Muscle layer of colon (tissue), 2 donors: ENCODE data around the gene PHF14.

Experiments
- H3K27ac ChIP-seq: one replicate; pipeline ENCODE4 v1.7.0; 2013; ENCODE audit warnings: low read depth, mild to moderate bottlenecking, low read length, moderate library complexity
- H3K27me3 ChIP-seq, 2 donors: one replicate each; pipeline ENCODE4 v1.7.0; 2013; ENCODE audit warnings: low read length in 2 of 2, mild to moderate bottlenecking in 2 of 2; ENCODE audit not compliant: insufficient read depth in 2 of 2, control insufficient read depth in 1 of 2
- H3K36me3 ChIP-seq: one replicate; pipeline ENCODE4 v1.7.0; 2013; ENCODE audit warnings: mild to moderate bottlenecking, low read length; ENCODE audit not compliant: insufficient read depth
- H3K4me1 ChIP-seq: one replicate; pipeline ENCODE4 v1.7.0; 2013; ENCODE audit warnings: mild to moderate bottlenecking, low read length; ENCODE audit not compliant: insufficient read depth
- H3K4me3 ChIP-seq, 2 donors: one replicate each; pipeline ENCODE4 v1.7.0; 2013; ENCODE audit warnings: low read length in 2 of 2, low read depth in 1 of 2, mild to moderate bottlenecking in 1 of 2, moderate library complexity in 1 of 2
- H3K9ac ChIP-seq: one replicate; pipeline ENCODE4 v1.7.0; 2013; ENCODE audit warnings: low read length
- H3K9me3 ChIP-seq: one replicate; pipeline ENCODE4 v1.7.0; 2013; ENCODE audit warnings: mild to moderate bottlenecking, low read length
- donor health status: abdominal sarcoma.
- donor health status: Adenocarcinoma of cecum.

Gene PHF14

DNA sequence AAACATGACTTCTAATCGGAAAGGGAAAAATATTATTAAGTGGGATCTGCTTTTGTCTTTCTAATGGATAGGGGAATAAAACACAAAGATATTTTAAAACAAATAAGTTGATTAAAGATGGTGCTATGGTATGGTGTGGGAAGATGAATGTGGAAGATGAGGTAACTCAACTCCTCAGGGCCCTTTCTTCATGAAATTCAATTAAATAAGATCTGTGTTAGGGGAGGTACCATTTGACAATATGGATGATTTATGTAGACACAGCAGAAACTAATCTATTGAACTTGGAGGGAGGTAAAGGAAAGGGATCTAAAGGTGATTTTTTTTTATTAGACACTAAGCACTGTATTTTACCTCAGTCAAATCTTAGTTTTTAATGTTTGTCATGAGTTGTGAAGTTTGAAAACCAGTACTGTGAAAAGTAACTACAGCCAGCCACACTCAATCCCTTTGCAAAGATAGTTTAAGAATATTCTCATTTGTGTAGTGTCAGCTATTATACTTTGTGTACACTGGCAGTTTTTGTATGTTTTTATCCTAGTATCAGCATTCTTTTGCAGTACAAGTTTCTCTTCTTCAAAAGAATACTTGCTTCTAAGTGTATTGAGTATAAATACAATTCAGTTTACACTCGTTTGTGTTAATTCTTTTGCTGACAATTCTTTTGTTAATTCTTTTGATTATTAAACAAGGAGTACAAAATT is 151.3 kb downstream of the PHF14 start:
- H3K4me1 ChIP-seq, result no peaks in the 10 kb centered on the region
- no peak overlapping the region for H3K4me3 ChIP-seq
- H3K9me3 ChIP-seq, result no peaks in the 10 kb centered on the region
- peaks cover 5% of the 10 kb centered on the region for H3K36me3 ChIP-seq
- no peak overlapping the region for H3K9ac ChIP-seq
- H3K27me3 ChIP-seq, result no peaks in the 10 kb centered on the region
- H3K27ac ChIP-seq, result no peak overlapping the region

DNA sequence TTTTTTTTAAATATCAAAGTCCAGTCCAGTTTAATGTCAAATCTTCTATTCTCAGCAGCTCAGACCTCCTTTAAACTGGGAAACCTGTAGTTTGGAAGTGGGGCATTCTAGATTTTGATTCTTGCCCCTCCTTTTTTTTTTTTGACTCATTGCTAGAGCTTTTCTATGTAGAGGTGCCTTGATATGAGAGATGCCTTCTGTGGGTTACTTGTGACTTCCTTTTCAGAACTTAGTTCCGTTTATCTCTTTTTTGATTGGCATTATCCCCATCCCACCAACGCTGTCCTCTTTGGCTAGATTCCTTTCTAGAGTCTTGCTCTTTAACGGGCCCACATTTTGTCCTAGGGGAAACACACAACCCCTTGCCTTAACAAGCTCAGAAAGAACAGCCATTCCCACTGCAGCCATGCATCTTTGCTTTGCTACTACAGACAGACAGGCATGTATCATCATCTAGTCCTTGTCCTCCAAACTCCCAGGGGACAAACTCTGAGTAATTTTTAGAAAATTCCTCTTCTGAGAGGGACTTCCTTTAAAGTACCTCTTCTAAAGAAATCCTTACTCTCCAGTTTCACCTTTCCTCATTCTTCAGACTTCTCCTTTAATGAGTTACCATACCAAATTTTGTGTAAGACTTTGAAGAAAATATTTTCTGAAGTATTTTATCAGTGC is 153.6 kb downstream of the PHF14 start:
- Histone ChIP-seq H3K4me3 (no peak overlapping the region), H3K4me1 (no peaks in the 10 kb centered on the region), H3K36me3 (no peaks in the 10 kb centered on the region), H3K27ac (no peak overlapping the region), H3K9me3 (no peaks in the 10 kb centered on the region), H3K9ac (no peak overlapping the region), H3K27me3 (no peaks in the 10 kb centered on the region)

DNA sequence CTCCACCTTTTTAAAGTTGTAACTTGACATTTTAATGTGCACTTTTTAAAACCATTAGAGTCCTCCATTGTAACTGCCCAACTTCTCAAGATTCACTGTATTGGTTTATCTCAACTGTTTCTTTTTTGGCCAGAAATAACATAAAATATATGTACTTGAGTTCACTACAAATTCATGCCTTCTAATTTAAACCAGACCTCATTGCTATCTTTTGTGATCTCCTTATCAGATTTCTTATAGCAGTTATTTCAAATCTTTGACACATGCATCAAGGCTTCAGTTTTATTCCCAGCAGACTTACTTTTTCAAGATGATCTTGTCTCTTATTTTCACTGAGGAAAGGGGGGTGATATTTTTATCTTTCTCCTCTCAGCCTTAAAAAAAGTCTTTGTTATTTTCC is 154.3 kb downstream of the PHF14 start:
- Histone ChIP-seq H3K4me3 (no peak overlapping the region), H3K27ac (no peak overlapping the region), H3K27me3 (no peaks in the 10 kb centered on the region), H3K9me3 (no peaks in the 10 kb centered on the region), H3K9ac (no peak overlapping the region), H3K36me3 (no peaks in the 10 kb centered on the region), H3K4me1 (no peaks in the 10 kb centered on the region)

DNA sequence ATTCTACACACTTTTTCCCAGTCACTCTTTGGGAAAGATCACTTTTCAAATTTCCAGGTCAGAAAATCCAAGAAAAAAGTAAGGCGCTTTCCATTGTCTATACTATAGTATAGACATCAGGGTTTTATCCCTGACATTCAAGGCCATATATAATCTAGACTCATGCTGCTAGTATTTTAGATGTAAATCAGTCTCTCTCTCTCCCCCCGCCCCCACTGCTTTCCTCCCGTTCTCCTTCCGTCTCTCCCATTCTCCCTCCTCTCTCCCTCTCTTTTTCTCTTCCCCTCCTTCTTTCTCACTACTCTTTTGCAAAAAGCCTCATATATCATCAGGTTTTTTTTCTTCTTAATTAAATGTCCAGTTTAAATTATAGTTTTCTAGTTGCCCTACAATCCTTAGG is 154.8 kb downstream of the PHF14 start:
- H3K9ac ChIP-seq, result no peak overlapping the region
- H3K27ac ChIP-seq, result no peak overlapping the region
- H3K4me1 ChIP-seq, result no peaks in the 10 kb centered on the region
- no peaks in the 10 kb centered on the region for H3K27me3 ChIP-seq
- no peaks in the 10 kb centered on the region for H3K36me3 ChIP-seq
- no peak overlapping the region for H3K4me3 ChIP-seq
- H3K9me3 ChIP-seq, result no peaks in the 10 kb centered on the region

DNA sequence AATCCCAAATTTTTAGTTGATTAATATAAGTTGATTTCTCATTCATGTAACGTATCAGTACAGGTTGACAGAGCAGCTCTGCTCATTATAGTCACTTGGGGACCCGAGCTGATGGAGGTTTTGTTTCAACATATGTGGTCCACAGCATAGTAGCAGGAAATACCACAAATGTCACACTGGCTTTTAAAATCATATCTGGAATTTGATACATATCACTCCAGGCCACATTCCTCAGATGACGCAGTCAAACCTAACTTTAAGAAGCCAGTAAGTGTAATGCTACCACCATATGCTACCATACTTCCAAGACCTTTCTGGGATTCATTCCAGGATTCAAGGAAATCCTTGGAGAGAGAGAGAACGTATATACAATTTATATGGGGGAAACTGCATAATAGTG is 156.3 kb downstream of the PHF14 start:
- no peaks in the 10 kb centered on the region for H3K27me3 ChIP-seq
- no peak overlapping the region for H3K9ac ChIP-seq
- no peak overlapping the region for H3K27ac ChIP-seq
- H3K4me3 ChIP-seq, result no peak overlapping the region
- H3K9me3 ChIP-seq, result no peaks in the 10 kb centered on the region
- no peaks in the 10 kb centered on the region for H3K4me1 ChIP-seq
- no peaks in the 10 kb centered on the region for H3K36me3 ChIP-seq

DNA sequence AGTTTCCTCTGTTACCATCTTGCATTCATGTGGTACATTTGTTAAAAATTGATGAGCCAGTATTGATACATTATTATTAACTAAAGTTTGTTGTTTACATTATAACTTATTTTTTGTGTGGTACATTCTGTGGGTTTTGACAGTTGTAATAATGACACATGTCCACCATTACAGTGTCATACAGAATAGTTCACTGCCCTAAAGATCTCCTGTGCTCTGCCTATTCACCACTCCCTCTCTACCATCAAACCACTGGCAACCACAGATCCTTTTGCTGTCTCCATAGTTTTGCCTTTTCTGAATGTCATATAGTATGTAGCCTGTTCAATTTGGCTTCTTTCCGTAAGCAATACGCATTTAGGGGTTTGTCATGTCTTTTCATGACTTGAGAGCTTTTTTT is 156.9 kb downstream of the PHF14 start:
- no peak overlapping the region for H3K9ac ChIP-seq
- no peak overlapping the region for H3K27ac ChIP-seq
- no peaks in the 10 kb centered on the region for H3K9me3 ChIP-seq
- no peaks in the 10 kb centered on the region for H3K27me3 ChIP-seq
- no peak overlapping the region for H3K4me3 ChIP-seq
- H3K36me3 ChIP-seq, result no peaks in the 10 kb centered on the region
- no peaks in the 10 kb centered on the region for H3K4me1 ChIP-seq

DNA sequence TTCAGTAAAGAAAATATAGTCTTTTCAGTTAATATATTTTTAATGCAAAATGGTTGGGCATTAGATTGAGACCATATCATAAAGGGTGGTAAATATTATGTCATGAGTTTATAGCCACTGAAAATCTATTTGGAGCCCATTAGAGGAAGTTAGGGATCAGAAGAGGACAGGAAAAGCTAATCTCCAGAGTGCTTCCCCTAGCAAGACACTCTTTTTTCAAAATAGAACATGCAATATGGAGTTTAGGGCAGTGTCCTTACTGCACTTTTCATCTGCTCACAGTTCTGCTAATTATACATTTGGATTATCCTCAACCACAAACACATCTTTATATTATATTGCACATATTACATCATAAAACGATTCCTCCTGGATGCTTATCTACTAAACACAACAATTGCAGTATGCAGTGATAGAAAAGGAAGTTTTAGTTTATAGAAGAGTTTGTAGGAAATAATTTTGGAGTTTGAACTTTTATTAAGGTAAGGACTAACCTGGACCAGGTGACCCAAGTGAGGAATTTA is 159.8 kb downstream of the PHF14 start:
- H3K36me3 ChIP-seq, result no peaks in the 10 kb centered on the region
- no peak overlapping the region for H3K4me3 ChIP-seq
- H3K9me3 ChIP-seq, result no peaks in the 10 kb centered on the region
- no peaks in the 10 kb centered on the region for H3K4me1 ChIP-seq
- no peaks in the 10 kb centered on the region for H3K27me3 ChIP-seq
- no peak overlapping the region for H3K9ac ChIP-seq
- H3K27ac ChIP-seq, result no peak overlapping the region

DNA sequence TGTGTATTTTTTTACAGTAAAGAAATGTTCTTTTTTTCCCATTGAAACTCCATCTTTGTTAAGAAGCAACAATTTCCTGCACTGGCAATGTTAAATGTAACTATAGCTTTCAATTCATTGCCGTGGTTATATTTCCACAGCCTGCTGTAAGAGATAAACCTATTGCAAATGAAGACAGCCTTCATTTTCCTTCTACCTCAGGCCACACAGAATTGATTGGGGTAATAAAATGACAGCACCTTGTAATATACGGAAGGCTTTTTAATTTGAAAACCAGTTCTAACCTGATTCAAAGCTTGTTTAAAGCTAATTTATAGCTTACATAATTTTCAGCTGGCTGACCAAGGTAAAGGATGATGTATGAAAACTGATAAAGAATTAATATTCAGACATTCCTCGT is 161.9 kb downstream of the PHF14 start:
- no peaks in the 10 kb centered on the region for H3K4me1 ChIP-seq
- no peak overlapping the region for H3K4me3 ChIP-seq
- no peaks in the 10 kb centered on the region for H3K9me3 ChIP-seq
- H3K27ac ChIP-seq, result no peak overlapping the region
- no peaks in the 10 kb centered on the region for H3K36me3 ChIP-seq
- no peak overlapping the region for H3K9ac ChIP-seq
- no peaks in the 10 kb centered on the region for H3K27me3 ChIP-seq

DNA sequence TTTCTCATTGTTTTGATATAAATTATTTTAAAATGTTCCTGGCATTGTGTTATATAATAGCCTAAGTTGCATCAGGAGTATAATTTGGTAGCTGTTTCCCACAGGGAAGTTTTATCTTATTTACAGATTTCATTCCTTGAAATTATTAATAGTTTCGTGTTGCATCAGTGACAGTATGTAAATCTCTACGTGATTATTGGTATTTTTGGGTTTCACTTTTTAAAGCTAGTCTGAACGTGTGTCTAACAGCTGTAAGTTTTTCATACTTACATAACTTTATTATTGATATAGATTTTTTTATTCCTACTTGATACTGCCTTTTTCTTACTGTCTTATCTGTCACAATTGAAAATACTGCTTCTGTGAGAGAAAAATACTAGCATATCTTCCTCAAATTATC is 167.9 kb downstream of the PHF14 start:
- Histone ChIP-seq H3K27me3 (no peaks in the 10 kb centered on the region), H3K36me3 (no peaks in the 10 kb centered on the region), H3K9ac (no peak overlapping the region), H3K27ac (no peak overlapping the region), H3K4me3 (no peak overlapping the region), H3K4me1 (no peaks in the 10 kb centered on the region), H3K9me3 (no peaks in the 10 kb centered on the region)

DNA sequence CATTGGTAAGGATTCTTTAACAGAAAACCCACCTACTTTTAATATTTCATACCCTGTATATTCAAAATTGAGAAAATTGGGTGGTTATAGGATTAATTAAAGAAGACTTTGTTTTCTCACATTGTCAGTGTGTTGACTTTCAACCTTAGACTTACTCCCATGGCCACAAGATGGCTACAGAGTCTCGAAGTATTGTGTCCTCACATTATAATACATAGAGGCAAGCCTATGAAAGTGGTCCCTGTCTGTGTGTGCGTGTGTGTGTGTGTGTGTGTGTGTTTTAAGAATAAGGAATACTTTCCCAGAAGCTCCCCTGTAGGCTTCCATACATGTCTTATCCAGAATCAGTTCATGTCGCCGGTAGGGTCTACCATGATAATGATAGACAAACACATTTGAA is 180.0 kb downstream of the PHF14 start:
- Histone ChIP-seq H3K36me3 (no peaks in the 10 kb centered on the region), H3K4me1 (no peaks in the 10 kb centered on the region), H3K4me3 (no peak overlapping the region), H3K27ac (no peak overlapping the region), H3K9ac (no peak overlapping the region), H3K9me3 (no peaks in the 10 kb centered on the region), H3K27me3 (no peaks in the 10 kb centered on the region)

DNA sequence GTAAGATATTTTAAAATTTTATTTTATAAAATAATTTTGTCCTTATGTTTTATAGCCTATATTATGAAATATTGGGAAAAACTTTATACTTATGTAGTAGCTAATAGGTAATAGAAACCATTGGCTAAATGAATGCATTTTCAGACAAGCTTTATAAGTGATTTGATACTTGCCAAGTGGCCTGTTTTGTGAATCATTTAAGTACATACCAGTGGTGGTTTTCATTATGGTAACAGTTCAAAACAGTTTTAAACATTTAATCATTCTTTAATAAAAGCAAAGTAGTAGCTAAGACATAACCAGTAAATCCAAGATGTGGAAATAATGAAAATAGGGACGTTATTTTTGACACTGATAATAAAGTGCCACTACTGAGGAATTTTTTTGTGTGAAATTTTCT is 182.2 kb downstream of the PHF14 start:
- Histone ChIP-seq H3K4me3 (no peak overlapping the region), H3K36me3 (no peaks in the 10 kb centered on the region), H3K4me1 (no peaks in the 10 kb centered on the region), H3K9me3 (no peaks in the 10 kb centered on the region), H3K9ac (no peak overlapping the region), H3K27ac (no peak overlapping the region), H3K27me3 (no peaks in the 10 kb centered on the region)

DNA sequence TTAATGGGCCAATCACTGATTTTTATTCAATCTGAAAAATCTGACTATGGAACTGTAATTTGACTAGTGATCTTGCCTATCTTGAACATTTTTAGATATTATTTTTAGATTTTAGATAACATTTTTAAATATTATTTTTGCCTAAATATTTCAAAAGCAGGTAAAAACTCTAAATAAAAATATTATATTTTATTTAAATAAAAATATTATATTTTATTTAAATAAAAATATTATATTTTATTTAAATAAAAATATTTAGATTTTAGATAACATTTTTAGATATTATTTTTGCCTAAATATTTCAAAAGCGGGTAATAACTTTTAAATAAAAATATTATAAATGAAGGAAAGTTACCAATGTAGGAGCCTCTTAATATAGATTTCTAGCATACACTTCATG is 187.8 kb downstream of the PHF14 start:
- no peaks in the 10 kb centered on the region for H3K36me3 ChIP-seq
- H3K4me1 ChIP-seq, result no peaks in the 10 kb centered on the region
- no peak overlapping the region for H3K9ac ChIP-seq
- no peaks in the 10 kb centered on the region for H3K27me3 ChIP-seq
- no peak overlapping the region for H3K27ac ChIP-seq
- no peaks in the 10 kb centered on the region for H3K9me3 ChIP-seq
- H3K4me3 ChIP-seq, result no peak overlapping the region
